OCI-LY3 (cell line): Measurements from ENCODE around the gene NPC2.

Source experiments
- H2AFZ ChIP-seq: fragments of 200-600, 300-600 bp; shearing (Covaris generic); 2 replicates; pipeline ENCODE4 v1.6.0; 2014; ENCODE audit warnings: antibody characterized with exemption, low read depth, low read length
- H3K27ac ChIP-seq: fragments of 200-600, 300-600 bp; sonication (generic); 2 replicates; pipeline ENCODE4 v1.5.1; 2014; ENCODE audit warnings: mild to moderate bottlenecking, low read length, moderate library complexity, mixed read lengths
- H3K27me3 ChIP-seq: fragments of 200-600, 300-600 bp; sonication (generic); 2 replicates; pipeline ENCODE4 v1.6.1; 2014; ENCODE audit warnings: low read depth, low read length, mixed read lengths
- H3K36me3 ChIP-seq: fragments of 200-600, 300-600 bp; sonication (generic); replicated peaks from 2 replicates; pipeline ENCODE3; 2014; ENCODE audit warnings: low read depth, low read length, mixed read lengths
- H3K4me1 ChIP-seq: fragments of 300-600, 200-600 bp; sonication (generic); 2 replicates; pipeline ENCODE4 v1.6.1; 2014; ENCODE audit warnings: low read length, mixed read lengths
- H3K4me2 ChIP-seq: fragments of 200-600, 300-600 bp; sonication (generic); 2 replicates; pipeline ENCODE4 v1.6.1; 2014; ENCODE audit warnings: low read length, mixed read lengths
- H3K4me3 ChIP-seq: fragments of 300-600, 200-600 bp; sonication (generic); 2 replicates; pipeline ENCODE4 v1.5.1; 2014; ENCODE audit warnings: antibody characterized with exemption, mild to moderate bottlenecking, low read length, moderate library complexity
- H3K79me2 ChIP-seq: fragments of 300-600, 200-600 bp; shearing (Covaris generic); 2 replicates; pipeline ENCODE4 v1.6.1; 2014; ENCODE audit warnings: mild to moderate bottlenecking, low read length, mixed read lengths
- H3K9ac ChIP-seq: fragments of 300-600, 200-600 bp; shearing (Covaris generic); 2 replicates; pipeline ENCODE4 v1.6.0; 2014; ENCODE audit warnings: mild to moderate bottlenecking, low read length, moderate library complexity
- H3K9me3 ChIP-seq: fragments of 200-600, 300-600 bp; shearing (Covaris generic); 2 replicates; pipeline ENCODE4 v1.6.1; 2014; ENCODE audit warnings: low read length, mixed read lengths; ENCODE audit not compliant: insufficient read depth
- H4K20me1 ChIP-seq: fragments of 200-600, 300-600 bp; sonication (generic); 2 replicates; pipeline ENCODE4 v1.6.1; 2016; ENCODE audit warnings: low read length, mixed read lengths; ENCODE audit not compliant: insufficient read depth
- EZH2phosphoT487 ChIP-seq: fragments of 200-600 bp; shearing (Covaris generic); IDR thresholded peaks from 2 replicates; pipeline ENCODE4 v1.6.1; 2018; ENCODE audit warnings: antibody characterized with exemption, mixed run types, low read depth
- TF ChIP-seq, protein P1 (sequence below): fragments of 200-600, 300-600 bp; sonication (generic); IDR thresholded peaks from 2 replicates; pipeline ENCODE4 v1.5.1; 2014; ENCODE audit warnings: antibody characterized with exemption, low read length, low read depth

NPC2 gene

DNA sequence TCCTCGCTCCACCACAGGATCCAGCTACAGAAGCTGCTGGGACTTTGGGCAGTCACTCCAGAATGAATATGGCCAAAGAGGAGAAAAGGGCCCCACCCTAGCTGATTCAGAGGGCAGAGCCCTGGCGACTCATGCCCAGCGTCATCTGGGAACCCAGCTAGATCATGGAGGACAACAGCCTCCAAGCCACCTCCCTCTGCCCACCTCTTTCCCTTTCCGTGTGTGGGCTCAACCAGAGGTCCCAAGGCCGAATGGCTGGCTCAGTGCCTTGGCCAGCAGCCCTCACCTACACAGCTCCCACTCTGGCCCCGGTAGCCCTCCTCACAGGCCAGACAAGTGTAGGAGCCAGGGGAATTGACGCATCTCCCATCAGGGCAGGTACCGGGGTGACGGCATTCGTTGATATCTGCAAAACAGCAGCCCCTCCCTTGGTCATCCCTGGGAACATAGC lies 17.9 kb upstream of the NPC2 start:
- H2AFZ ChIP-seq = no peak overlapping the region

DNA sequence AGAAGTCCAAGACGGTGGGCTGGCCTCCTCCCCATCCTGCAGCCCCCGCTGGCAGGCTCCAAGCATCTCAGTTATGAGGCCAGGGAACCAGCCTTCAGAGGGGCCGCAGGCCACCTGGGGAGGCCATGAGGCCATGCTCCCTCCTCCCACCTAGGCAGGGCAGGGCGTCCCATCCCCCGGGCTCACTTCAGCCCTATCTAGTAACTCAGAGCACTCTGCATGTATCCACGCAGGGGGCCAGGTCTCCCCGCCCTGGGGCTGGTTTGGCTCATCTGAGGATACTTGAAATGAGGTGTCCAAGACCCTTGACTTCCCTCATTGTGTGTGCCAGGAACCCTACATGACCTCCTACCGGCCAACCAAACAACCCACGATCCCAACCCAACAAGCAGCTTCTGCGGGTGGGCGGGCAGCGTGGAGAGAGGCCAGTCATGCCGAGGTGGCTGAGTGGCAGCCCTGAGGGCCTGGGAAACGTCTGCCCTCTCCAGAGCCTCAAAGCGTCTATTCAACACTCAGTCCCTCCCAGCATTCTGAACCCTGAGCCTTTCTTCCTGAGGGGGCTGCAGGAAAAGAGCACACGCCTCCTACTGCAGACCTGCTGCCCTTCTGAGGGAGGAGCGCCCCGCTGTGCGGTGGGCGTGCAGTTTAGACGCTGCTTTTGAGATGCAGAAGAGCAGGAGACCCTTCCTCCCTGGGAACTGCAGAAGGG lies 17.3 kb upstream of the NPC2 start:
- H3K9ac ChIP-seq = no peak overlapping the region

More for the DNA sequence above, 17.9 kb upstream of the NPC2 start:
- H3K4me3 ChIP-seq = no peak overlapping the region
- no peaks in the 10 kb centered on the region for H3K9me3 ChIP-seq
- H3K4me1 ChIP-seq = no peaks in the 10 kb centered on the region
- H3K4me2 ChIP-seq = no peak overlapping the region
- no peak for TF ChIP-seq EZH2phosphoT487
- TF ChIP-seq, protein P1, sequence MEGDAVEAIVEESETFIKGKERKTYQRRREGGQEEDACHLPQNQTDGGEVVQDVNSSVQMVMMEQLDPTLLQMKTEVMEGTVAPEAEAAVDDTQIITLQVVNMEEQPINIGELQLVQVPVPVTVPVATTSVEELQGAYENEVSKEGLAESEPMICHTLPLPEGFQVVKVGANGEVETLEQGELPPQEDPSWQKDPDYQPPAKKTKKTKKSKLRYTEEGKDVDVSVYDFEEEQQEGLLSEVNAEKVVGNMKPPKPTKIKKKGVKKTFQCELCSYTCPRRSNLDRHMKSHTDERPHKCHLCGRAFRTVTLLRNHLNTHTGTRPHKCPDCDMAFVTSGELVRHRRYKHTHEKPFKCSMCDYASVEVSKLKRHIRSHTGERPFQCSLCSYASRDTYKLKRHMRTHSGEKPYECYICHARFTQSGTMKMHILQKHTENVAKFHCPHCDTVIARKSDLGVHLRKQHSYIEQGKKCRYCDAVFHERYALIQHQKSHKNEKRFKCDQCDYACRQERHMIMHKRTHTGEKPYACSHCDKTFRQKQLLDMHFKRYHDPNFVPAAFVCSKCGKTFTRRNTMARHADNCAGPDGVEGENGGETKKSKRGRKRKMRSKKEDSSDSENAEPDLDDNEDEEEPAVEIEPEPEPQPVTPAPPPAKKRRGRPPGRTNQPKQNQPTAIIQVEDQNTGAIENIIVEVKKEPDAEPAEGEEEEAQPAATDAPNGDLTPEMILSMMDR = no peak
- no peaks in the 10 kb centered on the region for H3K36me3 ChIP-seq
- no peak overlapping the region for H3K27ac ChIP-seq
- H3K79me2 ChIP-seq = no peaks in the 10 kb centered on the region
- no peak overlapping the region for H3K9ac ChIP-seq
- no peaks in the 10 kb centered on the region for H4K20me1 ChIP-seq
- peaks cover 13% of the 10 kb centered on the region for H3K27me3 ChIP-seq

DNA sequence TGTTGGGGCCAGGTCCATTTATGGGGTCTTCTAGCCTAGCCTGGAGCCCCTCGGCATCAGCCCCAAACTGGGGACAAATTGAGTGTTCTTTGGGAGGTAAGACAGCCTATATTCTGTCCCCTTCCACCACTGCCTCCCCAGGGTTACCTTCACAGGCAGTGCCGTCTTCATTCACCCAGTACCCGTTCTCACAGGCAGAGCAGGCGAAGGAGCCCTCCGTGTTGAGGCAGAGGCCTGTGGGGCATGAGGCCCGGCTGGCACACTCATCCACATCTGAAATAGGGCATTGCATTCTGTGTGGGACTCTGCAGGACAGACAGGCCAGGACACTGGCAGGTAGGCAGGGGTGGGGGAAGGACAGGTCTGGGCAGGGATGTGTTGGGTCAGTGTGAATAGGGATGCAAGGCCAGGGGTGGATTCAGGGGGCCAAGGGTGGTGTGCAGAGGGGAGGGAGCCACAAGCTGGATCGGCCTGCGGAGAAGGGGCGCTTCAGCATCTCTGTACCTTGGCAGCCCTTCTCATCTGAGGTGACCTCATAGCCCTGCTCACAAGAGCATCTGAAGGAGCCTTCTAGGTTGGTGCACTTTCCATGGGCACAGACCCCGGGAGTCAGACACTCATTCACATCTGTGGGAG lies 16.6 kb upstream of the NPC2 start:
- H3K4me1 ChIP-seq = no peaks in the 10 kb centered on the region
- no peaks in the 10 kb centered on the region for H3K79me2 ChIP-seq
- H4K20me1 ChIP-seq = no peaks in the 10 kb centered on the region
- H3K27ac ChIP-seq = no peak overlapping the region
- TF ChIP-seq EZH2phosphoT487 = no peak
- TF ChIP-seq, protein P1 = no peak
- H2AFZ ChIP-seq = no peak overlapping the region
- no peaks in the 10 kb centered on the region for H3K9me3 ChIP-seq
- no peak overlapping the region for H3K4me3 ChIP-seq
- peaks cover 10% of the 10 kb centered on the region for H3K27me3 ChIP-seq
- no peak overlapping the region for H3K4me2 ChIP-seq
- no peaks in the 10 kb centered on the region for H3K36me3 ChIP-seq
- no peak overlapping the region for H3K9ac ChIP-seq

More for the DNA sequence above, 17.3 kb upstream of the NPC2 start:
- Histone ChIP-seq H3K79me2 (no peaks in the 10 kb centered on the region), H3K27me3 (peaks cover 11% of the 10 kb centered on the region), H3K4me2 (no peak overlapping the region), H3K27ac (no peak overlapping the region), H3K4me1 (no peaks in the 10 kb centered on the region), H3K4me3 (no peak overlapping the region), H3K36me3 (no peaks in the 10 kb centered on the region), H2AFZ (no peak overlapping the region), H3K9me3 (no peaks in the 10 kb centered on the region), H4K20me1 (no peaks in the 10 kb centered on the region)
- TF ChIP-seq EZH2phosphoT487 = no peak
- TF ChIP-seq, protein P1 = no peak

DNA sequence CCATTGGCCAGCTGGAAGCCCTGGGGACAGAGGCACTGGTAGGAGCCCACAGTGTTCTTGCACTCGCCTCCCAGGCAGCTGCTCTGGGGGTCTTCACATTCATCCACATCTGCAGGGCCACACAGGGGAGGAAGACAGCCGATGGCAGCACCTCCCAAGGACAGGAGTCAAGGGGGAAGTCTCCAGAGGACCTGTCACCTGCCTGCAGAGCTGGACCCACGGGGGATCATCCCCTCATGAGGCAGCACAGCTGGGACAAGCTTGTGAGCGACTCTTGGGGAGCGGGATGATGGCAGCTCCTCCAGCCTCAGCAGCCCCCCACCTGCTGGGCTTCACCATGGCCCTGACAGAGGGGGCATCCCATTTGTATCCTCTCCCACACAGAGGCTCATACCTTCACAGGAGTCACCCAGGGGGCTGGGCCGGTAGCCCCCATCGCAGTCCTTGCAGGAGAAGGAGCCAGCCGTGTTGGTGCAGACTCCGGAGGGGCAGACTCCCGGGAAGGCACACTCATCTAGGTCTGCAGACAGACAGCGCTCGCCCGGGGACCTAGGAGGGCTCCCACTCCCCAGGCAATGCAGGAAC lies 15.8 kb upstream of the NPC2 start:
- H3K79me2 ChIP-seq = no peaks in the 10 kb centered on the region
- peaks cover 10% of the 10 kb centered on the region for H3K27me3 ChIP-seq
- no peak overlapping the region for H3K27ac ChIP-seq
- no peak overlapping the region for H3K4me2 ChIP-seq
- no peaks in the 10 kb centered on the region for H3K36me3 ChIP-seq
- TF ChIP-seq EZH2phosphoT487 = no peak
- TF ChIP-seq, protein P1 = no peak
- no peaks in the 10 kb centered on the region for H3K4me1 ChIP-seq
- no peaks in the 10 kb centered on the region for H3K9me3 ChIP-seq
- no peak overlapping the region for H3K4me3 ChIP-seq
- no peak overlapping the region for H3K9ac ChIP-seq
- H2AFZ ChIP-seq = no peak overlapping the region
- no peaks in the 10 kb centered on the region for H4K20me1 ChIP-seq
